ENCODE measurements around the gene ARHGAP15. TPM values are rescaled to one million over a fixed set of nuclear protein-coding genes. Genes with fewer than 3 reads are reported as not detected.

ARHGAP15 gene
- total RNA-seq, 4 donors from 2014 or later, result 1.2 to 6.0 (median 3.4) TPM

GRCh38 chr2:143294068-143294467 is 164.8 kb downstream of the ARHGAP15 start:
- no peak overlapping the region for H3K27ac ChIP-seq
- no peaks in the 10 kb centered on the region for H3K4me1 ChIP-seq
- WGBS, result 93% methylated on average over 1 of the region's 1 CpG
- H3K36me3 ChIP-seq, result no peaks in the 10 kb centered on the region
- H3K4me3 ChIP-seq, result no peak overlapping the region
- H3K27me3 ChIP-seq, result no peaks in the 10 kb centered on the region
- TF ChIP-seq EP300 (IDR thresholded peaks at IDR 0.05) (no peak), POLR2AphosphoS5 (IDR thresholded peaks at IDR 0.05) (no peak), CTCF (IDR thresholded peaks at IDR 0.05) (no peak), POLR2A (IDR thresholded peaks at IDR 0.05) (no peak)
- no peak for DNase-seq (ENCODE audit: low spot score in 2 of 2)
- no peaks in the 10 kb centered on the region for H3K9me3 ChIP-seq

- Histone ChIP-seq H3K36me3 (no peaks in the 10 kb centered on the region), H3K27ac (no peak overlapping the region), H3K4me1 (no peaks in the 10 kb centered on the region), H3K27me3 (no peaks in the 10 kb centered on the region), H3K4me3 (no peak overlapping the region), H3K9me3 (no peaks in the 10 kb centered on the region)
- 72% methylated on average over 3 of the region's 3 CpGs for WGBS
- DNase-seq (ENCODE audit: low spot score in 2 of 2), result no peak
- TF ChIP-seq EP300 (IDR thresholded peaks at IDR 0.05) (no peak), POLR2A (IDR thresholded peaks at IDR 0.05) (no peak), CTCF (IDR thresholded peaks at IDR 0.05) (no peak), POLR2AphosphoS5 (IDR thresholded peaks at IDR 0.05) (no peak)
These were observed 166.9 kb downstream of the ARHGAP15 start for GRCh38 chr2:143296089-143296488.

GRCh38 chr2:143297182-143297581 is 168.0 kb downstream of the ARHGAP15 start:
- Histone ChIP-seq H3K36me3 (no peaks in the 10 kb centered on the region), H3K4me3 (no peak overlapping the region), H3K27ac (no peak overlapping the region), H3K4me1 (no peaks in the 10 kb centered on the region), H3K9me3 (no peaks in the 10 kb centered on the region), H3K27me3 (no peaks in the 10 kb centered on the region)
- DNase-seq (ENCODE audit: low spot score in 2 of 2), result no peak
- TF ChIP-seq EP300 (IDR thresholded peaks at IDR 0.05), result no peak
- TF ChIP-seq POLR2AphosphoS5 (IDR thresholded peaks at IDR 0.05), result no peak

- H3K36me3 ChIP-seq, result no peaks in the 10 kb centered on the region
- no peaks in the 10 kb centered on the region for H3K9me3 ChIP-seq
- H3K4me1 ChIP-seq, result no peaks in the 10 kb centered on the region
- DNase-seq (ENCODE audit: low spot score in 2 of 2), result no peak
- TF ChIP-seq POLR2AphosphoS5 (IDR thresholded peaks at IDR 0.05) (no peak), CTCF (IDR thresholded peaks at IDR 0.05) (no peak), EP300 (IDR thresholded peaks at IDR 0.05) (no peak), POLR2A (IDR thresholded peaks at IDR 0.05) (no peak)
- no peaks in the 10 kb centered on the region for H3K27me3 ChIP-seq
- H3K4me3 ChIP-seq, result no peak overlapping the region
- no peak overlapping the region for H3K27ac ChIP-seq
These were observed 171.3 kb downstream of the ARHGAP15 start for GRCh38 chr2:143300536-143300935.

GRCh38 chr2:143311426-143311825 is 182.2 kb downstream of the ARHGAP15 start:
- 77% methylated on average over 2 of the region's 2 CpGs for WGBS
- no peaks in the 10 kb centered on the region for H3K9me3 ChIP-seq
- DNase-seq (ENCODE audit: low spot score in 2 of 2), result no peak
- no peaks in the 10 kb centered on the region for H3K27me3 ChIP-seq
- no peak overlapping the region for H3K27ac ChIP-seq
- no peaks in the 10 kb centered on the region for H3K36me3 ChIP-seq
- H3K4me3 ChIP-seq, result no peak overlapping the region
- H3K4me1 ChIP-seq, result no peaks in the 10 kb centered on the region
- TF ChIP-seq POLR2A (IDR thresholded peaks at IDR 0.05) (no peak), EP300 (IDR thresholded peaks at IDR 0.05) (no peak), POLR2AphosphoS5 (IDR thresholded peaks at IDR 0.05) (no peak), CTCF (IDR thresholded peaks at IDR 0.05) (no peak)

GRCh38 chr2:143312441-143312840 is 183.2 kb downstream of the ARHGAP15 start:
- TF ChIP-seq CTCF (IDR thresholded peaks at IDR 0.05), result no peak
- TF ChIP-seq POLR2AphosphoS5 (IDR thresholded peaks at IDR 0.05), result no peak
- TF ChIP-seq EP300 (IDR thresholded peaks at IDR 0.05), result no peak
- TF ChIP-seq POLR2A (IDR thresholded peaks at IDR 0.05), result no peak
- Histone ChIP-seq H3K4me1 (no peaks in the 10 kb centered on the region), H3K36me3 (no peaks in the 10 kb centered on the region), H3K9me3 (no peaks in the 10 kb centered on the region), H3K4me3 (no peak overlapping the region), H3K27me3 (no peaks in the 10 kb centered on the region), H3K27ac (no peak overlapping the region)
- 59% methylated on average over 4 of the region's 4 CpGs for WGBS
- DNase-seq (ENCODE audit: low spot score in 2 of 2), result no peak

Measured in suprapubic skin (tissue), 4 donors.